T-helper 2 cell treated with Interferon-gamma antibody and Interleukin-4, amounts not matched to agents 100 ng/mL and 5 ng/mL, for 36 hours (primary cell): ENCODE data around the gene KY. TPM values are rescaled to one million over a fixed set of nuclear protein-coding genes. Genes with fewer than 3 reads are reported as not detected.

Source experiments
- intact Hi-C: fragments of 100-400 bp; cut with micrococcal nuclease; formaldehyde crosslinking; loops from one replicate; pipeline ENCODE4 v1.15.1; 2023
- total RNA-seq: library from RNA; stranded (reverse); gene quantifications from 2 replicates; pipeline ENCODE4 v1.2.3, GENCODE V29; 2022

The KY gene
- total RNA-seq, 1 donor from 2014 or later: not detected

DNA sequence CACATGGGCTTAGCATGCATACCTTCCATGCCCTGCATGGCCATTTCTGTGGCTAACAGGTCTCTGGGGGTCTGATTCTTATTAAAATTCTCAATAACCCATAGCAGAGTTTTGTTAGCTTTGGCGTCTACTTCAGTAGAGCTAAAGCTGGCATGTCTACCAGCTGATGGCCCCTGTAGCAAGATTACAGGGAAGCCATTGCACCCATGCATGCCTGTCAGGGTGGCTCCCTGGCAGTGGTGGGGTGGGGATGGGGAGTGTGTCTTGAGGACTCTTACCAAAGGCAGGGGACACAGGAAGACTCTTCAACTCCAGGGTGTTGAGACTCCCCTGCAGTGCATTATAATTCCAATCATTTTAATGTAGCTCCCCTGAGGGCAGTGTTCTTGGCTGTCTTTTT lies 4.7 kb downstream of the KY start:
- intact Hi-C loops: no loop called here

DNA sequence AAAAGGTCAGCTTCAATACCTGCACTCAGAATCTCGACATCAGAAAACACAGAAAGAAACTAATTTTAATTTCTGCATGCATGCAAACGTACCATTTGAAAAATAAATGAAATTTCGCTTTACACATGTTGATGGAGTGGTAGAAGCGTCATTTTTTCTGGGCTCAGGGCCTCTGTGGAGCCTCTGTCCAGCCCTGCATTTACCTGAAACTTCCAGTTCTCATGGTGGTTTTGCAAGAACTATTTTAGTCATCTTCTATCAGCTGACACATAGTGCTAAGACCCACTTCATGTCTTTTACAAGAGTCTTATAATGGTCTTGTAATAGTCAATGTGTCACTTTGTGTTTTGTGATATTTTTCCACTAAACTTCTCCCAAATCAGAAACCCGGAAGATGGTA lies 5.3 kb downstream of the KY start:
- intact Hi-C loops: no loop called here

DNA sequence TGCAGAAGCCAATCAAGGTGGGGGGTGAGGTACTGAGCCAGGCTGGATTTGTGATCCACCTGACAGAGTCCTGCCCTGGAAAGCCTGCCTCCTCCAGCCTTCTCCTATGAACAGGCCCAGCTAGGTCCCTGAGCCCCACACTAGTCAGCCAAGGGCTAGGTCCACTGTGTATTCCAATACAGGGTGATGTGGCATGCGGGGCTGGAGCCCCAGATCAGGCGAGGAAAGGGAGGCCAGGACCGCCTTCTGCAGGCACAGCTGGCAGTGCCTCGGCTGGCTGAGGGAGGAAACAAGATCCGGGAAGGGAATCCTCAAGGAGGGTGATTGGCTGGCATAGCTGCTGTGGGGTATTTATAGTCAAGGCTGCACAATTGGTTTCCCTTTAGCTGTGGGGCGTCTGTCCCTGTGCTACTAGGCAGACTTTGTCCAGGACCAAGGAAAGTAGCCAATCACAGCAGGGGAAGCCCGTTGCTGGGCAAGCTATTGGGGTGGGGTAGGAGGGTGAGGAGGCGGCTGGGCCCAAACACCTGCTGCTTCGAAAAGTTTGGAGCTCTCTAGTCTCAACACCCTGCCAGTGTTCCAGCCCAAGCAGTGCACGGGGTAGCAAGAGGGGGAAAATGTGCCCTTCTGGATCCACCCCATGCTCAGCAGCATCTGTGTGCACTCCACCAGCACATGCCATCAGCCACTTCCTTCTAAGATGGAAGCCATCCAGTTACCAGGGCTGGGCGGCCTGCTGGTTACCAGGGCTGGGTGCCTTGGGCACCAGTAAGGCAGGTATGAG lies 5.9 kb downstream of the KY start:
- intact Hi-C loops: no loop called here

DNA sequence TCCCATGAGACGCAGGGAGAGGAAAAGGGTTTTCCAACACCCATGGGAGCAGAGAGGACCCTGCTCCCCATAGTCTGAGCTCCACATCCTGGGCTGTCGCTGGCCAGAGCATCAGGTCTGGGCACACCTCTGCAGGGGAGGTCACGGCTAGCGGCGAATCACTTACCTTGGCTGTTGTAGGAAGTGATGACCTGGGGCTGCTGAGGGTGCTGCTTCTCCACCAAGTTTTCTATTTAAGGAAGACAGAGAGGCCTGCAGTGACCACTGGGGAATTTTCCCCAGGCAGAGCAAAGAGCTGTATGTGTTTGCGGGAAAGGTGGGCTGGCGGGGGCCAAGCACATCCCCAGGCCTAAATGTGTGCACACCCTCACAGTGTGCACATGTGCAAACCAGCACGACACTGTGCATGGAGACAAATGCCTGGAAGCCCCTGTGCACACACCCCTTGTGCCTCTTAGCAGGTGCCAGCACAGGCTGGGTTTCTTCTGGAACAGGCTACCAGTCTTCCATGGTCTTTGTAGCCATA lies 7.6 kb downstream of the KY start:
- intact Hi-C loops: no loop called here

DNA sequence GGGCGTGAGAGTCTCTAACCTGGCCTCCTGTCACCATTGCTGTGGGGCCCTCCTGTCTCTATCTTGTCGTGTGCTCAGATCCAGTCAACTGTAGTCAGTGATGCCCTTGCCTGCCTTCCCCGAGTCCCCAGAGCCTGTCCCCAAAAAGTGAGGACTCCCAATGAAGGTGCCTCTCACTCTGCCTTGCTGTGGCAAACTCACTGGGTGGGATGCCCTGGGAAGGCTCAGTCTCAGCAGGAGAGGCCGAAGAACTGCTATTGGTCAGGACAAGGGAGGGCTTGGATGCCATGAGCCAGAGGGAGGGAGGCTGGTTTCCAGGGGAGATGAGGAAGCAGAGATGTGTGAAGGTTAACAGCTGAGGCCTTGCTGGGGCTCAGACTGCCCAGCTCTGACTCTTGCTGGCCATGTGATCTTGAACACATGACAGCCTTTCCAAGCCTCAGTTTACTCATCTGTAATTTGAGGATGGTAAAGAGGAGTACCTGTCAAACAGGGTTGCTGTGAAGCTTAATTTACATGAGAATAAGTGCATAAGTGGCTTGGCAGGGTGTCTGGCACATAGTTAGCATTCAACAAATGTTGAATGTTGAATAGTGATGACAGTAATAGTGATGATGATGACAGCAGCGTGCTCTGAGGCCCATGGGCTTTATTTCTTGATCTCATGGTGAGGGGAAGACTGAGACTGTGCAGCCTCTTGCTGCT lies 8.2 kb downstream of the KY start:
- intact Hi-C loops: no loop called here

DNA sequence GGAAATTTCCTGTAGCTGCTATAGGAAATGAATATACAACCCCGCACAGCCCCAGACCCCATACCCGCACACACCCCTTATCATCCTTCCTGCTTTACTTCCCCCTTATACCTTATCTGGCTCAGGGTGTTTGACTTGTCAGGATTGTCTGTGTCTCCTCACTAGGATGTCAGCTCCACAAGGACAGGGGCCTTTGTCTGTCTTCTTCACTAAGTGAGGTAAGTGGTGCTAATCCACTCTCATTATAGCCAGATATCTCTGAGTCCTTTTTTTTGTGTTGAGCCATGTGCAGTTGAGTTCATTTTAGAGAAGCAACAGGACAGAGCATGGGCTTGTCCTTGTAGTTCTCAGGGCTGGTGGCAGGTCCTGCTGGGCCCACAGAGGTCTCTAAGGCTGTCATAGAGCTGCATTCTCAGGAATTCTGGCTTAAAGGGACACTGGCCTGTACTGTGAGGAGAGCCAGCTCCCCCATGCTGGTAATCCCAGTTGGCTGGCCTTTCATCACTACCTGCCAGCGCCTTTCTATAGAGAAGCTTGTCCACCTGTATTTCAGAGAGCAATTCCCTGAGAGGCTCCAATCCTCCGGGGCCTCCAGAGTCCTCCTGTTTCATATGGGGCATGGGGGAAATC lies 9.0 kb downstream of the KY start:
- intact Hi-C loops: loop anchor here (1.0 kb wide), 1 partner anchor 40 kb away; no protein-coding TSS in a partner anchor

DNA sequence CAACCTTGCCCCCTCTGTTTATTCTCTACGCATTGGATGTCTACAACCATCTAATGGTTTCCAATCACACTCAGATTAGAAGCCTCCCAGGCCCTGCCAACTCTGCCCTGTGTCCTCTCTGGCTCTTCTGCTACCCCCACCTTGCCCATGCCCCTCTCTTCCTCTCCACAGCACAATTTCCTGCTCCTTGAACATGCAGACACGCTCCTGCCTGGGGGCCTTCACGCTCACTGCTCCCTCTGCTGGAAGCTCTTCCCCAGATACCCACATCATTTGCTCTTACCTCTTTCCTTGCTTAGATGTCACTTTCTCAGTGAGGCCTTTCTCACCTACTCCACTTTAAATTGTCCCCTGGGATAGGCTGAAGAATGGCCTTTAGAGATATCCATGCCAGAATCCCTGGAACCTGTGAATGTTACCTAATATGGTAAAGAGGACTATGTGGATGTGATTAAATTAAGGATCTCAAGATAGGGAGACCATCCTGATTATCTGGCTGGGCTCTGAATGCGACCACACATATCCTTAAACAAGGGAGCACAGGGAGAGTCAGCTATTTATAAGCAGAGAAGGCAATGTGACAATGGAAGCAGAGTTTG lies 9.9 kb downstream of the KY start:
- intact Hi-C loops: loop anchor here (1.0 kb wide), 1 partner anchor 40 kb away; no protein-coding TSS in a partner anchor

DNA sequence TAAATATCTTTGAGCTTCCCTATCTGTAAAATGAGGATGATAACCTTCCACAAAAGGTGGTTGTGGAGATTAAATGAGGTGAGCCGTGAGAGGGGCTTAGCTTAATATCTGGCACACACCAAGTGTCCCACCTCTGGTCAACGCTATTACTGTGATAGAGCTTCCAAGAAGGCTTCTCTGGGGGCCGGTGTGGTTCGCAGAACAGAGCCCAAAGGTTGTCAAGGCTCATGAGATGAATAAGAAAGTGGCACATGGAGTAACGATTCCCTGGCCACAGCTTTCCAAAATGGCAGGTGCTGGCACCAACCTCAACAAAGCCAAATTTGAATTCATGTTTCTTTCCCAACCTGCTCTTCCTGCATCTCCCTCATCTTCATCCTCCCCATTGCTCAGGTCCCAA lies 10.4 kb downstream of the KY start:
- intact Hi-C loops: no loop called here

DNA sequence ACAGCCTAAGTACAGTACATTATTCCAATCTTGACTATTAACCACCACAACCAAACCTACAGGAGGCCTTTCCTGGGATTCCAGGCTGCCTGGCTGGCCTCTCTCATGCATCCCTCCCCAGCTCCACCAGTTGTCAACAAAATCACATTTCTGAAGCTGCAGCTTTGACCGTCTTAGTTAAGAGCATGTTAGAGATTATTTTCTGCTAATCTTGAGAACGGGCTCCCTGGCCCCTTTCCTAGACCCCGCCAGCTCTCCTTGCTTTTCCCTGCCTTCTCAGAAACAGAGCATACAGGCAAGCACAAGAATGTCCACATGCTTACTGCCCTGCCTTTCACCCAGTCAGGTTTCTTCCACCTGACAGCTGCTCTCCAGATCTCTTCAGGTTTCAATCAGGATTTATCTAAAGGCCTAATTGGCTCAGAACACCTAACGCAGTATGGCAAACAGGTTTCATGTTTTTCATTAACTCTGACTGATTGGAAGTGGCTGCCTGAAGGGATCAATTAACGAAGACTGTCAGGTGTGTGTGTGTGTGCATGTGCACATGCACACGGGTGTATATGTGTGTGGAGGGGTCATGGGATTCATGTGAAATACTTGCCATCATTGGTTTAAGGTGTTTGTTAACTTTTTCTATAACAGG lies 12.3 kb downstream of the KY start:
- intact Hi-C loops: no loop called here

DNA sequence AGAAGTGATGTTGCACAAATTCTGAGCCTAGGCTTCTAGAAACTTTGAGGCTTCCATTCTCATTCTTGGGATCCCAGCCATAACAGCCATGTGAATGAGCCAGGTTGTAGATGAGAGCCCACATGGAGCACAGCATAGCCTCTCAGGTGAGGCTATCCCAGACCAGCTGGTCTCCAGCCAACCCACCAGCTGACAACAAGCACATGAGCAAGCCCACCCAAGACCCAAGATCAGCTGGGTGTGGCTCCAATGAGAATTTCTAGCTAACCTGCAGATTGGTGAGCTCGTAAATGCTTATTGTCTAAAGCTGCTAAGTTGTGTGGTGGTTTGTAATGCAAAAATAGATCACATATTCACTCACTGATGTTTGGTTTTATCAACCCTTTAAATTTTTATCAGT lies 14.4 kb downstream of the KY start:
- intact Hi-C loops: no loop called here

DNA sequence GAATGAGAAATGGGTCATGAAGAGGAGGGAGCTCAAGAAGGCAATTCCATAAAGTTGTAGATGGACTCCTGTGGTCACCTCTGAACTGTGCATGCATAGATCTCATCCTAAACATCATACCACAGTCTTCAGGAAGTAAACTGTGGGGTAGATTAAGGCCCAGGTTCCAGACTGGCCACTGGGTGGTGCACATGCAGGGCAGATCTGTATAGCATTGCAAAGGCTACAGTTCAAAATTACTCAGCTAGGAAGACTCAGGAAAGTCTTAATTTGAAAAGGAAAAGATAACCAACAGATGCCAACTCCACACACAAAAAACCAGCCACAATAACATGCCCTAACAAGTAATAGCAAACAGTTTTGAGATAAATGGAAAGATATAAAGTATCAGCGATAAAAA lies 20.3 kb downstream of the KY start:
- intact Hi-C loops: no loop called here

DNA sequence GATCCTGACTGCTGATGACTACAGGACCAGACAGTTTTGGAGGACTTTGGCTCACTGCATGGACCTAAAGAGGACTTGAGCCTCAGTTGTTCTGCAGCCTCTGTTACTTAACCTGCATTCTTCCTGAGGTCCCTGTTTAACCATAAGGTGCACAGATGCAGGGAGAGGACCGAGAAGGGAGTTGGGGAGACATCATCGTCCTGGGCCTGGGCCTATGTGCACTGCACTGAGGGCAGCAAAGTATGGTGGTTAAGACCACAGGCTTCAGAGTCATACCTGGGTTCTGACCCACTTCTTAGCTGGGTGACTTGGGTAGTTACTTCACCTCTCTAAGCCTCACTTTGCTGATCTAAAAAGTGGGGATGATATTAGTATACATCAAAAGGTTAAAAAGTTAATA lies 21.9 kb downstream of the KY start:
- intact Hi-C loops: no loop called here

DNA sequence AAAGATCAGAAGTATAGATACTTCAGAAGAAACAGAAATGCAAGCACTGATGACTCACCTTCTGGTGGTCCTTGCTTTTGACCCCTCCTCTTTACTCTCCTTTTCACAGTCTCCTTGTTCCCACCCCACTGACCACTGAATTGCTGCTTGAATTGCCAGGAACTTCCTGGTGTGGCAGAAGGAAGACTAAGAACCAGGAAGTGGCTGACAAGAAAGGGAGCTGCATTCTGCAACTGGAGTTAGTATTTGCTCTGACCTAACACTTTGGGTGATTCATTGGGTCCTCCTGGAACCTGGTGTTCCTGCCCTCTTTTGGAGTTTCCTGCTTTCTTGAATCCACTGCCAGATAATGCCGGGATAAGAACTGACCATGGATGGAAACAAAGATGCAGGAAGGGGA lies 23.0 kb downstream of the KY start:
- intact Hi-C loops: no loop called here

DNA sequence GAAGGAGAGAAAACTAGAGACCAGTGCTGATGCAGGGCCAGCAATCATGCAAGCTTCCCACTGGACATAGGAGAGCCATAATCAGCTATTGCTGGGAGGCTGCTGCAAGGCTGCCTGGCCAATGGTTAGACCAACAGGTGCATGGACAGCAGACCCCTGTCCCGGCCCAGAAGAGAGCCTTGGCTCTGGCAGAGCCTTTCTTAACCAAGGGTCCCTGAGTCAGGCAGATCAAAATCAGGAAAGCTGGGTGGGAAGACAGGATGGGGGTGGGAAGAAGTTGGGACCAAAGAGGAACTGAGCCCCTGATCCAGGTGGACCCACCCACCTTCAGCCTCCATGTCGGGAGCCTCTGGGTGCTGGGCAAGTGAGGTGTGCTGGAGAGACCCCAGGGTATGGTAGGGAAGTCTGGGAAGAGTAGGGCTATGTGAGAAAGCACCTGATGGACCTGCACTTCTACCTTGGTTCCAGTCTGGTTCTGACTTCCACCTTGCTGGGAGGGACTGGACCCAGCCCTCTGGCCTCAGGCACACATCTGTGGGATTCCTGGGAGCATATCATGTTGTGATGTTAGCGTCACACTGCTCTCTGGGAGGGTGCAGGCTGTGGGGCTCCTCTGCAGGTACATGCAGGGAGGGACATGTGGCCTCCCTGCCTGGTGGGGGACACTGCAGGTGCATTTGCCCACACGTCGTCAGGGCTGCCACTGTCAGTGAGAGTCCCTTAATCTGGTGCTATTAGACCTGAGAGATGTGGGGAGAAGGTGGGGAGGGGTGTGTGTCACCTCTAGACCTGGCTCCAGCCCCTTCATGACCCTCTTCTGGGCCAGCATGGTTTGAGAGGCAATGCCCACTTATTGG lies 24.7 kb downstream of the KY start:
- intact Hi-C loops: no loop called here

DNA sequence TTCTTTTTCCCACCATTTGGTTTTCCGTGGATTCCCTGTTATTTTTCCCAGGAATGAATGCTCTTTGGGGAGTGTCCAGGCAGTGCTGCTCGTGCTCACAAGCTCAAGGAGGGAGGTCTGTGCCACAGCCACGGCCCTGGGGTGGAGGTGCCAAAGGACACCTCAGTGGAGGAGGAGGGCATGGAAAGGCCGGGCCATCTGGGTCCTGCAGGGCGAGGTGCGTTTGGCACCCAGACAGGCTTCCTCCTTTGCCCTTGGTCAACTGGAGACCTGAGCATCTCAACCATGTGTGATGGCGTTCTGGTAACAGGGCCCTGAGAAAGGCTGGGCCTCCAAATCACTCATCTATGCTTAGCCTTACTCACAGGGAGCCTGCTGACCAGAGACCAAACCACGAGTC lies 25.4 kb downstream of the KY start:
- intact Hi-C loops: no loop called here

DNA sequence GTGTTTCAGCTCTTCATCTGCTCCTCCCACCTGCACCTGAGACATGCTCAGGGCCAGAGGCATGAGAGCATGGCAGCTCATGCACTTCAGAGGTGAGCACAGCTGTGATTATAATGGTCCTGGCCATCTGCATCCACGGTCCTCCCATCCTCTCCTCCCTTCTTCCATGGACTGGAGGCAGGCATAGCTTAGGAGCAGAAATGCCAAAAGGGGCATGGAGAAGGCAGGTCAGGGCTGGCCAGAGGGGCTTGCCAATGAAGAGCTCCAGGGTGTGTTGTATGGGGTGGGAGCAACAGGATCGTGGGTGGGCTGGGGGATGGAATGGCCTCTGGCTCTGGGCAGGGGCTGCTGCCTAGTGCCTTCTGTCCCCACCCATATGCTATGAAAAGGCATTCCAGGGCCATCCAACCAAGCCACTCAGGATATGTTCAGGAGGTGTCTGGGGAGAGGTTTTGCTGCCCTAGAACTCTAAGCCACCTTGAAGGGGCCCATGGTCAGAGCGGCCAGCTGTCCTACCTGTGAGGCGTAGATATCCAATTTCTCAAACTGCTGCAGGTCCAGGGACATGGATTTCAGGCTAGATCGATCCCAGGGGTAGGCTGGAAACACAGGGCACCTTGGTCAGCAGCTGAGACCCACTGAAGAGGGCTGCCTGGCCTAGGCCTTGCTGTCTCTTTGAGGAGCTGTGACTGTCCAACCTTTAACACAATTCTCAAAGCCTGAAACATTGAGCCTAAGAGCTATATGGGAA lies 26.1 kb downstream of the KY start:
- intact Hi-C loops: no loop called here

DNA sequence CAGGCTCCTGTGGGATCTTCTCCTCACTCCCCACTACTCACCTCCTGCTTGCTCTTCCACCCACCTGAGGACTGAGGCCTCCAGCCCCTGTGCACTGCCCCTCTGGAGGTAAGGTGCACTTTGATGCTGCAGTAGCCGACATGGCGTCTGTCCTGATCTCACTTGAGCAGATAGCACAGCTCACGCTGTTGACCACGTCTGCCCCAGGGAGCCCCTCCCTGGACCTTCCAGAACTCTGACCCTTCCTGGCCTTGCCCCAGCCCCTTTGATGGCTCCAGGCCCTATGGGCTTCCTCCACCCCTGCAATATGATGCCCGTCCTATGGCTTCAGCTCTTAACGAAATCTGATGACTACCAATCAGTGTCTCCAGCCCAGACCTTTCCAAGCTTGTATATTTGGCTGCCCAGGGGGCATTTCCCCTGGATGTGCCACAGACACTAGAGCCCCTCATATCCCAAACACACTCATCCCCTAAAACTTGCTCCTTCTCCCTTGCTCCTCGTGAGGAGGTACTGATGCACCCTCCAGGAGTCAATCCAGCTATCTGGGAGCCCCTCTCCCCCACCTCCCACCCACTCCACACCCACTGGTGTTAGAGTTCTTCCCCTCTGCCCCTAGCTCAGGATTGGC lies 27.1 kb downstream of the KY start:
- intact Hi-C loops: no loop called here

DNA sequence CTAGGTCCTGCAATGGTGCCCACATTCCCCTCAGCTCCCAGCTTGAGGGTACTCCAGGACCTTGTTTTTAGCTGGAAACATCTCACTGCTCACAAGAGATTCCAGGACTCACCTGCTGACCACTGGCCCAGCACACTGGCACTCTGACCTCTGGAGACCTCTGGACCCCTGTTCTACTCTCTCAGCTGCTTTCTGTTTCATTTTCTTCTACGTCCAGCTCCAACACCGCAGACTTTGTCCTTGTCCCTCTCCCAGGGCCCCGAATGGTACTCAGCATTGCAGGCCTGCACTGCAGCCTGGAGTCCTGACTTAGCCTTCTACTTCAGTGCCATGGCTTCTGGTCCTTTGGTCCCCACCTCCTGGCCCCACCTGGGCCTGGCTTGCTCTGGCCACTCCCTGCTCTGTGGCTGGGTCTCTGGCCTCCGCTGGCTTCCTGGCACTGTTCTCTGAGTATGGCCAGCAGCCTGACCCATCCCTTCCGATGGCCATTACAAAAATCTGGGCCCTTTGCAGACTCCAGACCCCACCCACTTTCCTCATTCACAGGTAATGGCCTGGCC lies 27.9 kb downstream of the KY start:
- intact Hi-C loops: no loop called here

DNA sequence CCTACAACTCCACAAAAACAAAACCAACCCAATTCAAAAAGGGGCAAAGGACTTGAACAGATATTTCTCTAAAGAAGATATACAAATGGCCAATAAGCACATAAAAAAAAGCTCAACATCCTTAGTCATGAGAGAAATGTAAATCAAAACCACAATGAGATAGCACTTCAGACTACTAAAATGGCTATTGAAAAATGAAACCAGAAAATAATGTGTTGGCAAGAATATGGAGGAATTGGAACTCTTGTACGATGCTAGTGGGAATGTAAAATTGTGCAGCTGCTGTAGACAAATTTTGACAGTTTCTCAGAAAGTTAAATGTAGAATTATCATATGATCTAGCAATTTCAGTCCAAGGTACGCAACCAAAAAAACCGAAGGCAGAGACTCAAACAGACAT lies 29.0 kb downstream of the KY start:
- intact Hi-C loops: no loop called here
